IMR-90 (cell line): ENCODE results near the gene CWC27. TPM values are rescaled to one million over a fixed set of nuclear protein-coding genes. Genes with fewer than 3 reads are reported as not detected.

Source experiments
- ATAC-seq: fragments of 200-7000 bp; cut with Tn5 transposase; 2 replicates; pipeline ENCODE4 v1.9.1; 2020; ENCODE audit warnings: low read depth, mild to moderate bottlenecking, moderate library complexity
- BruUV-seq: library from RNA; stranded (reverse); fragments of 400-500 nt; replicated peaks from 2 replicates; lab custom pipeline; 2021; lab: Mats Ljungman, UMichigan
- CTCF ChIA-PET: fragments of 300-600 bp; formaldehyde crosslinking; extraction: SDS; loops from one replicate; lab custom pipeline; 2021; ENCODE audit warnings: antibody characterized with exemption; lab: Yijun Ruan, JAX
- POLR2A ChIA-PET: fragments of 300-600 bp; sonication (Branson Sonifier 250); formaldehyde crosslinking; loops from one replicate; lab custom pipeline; 2022; ENCODE audit warnings: antibody characterized with exemption; ENCODE audit not compliant: unreplicated experiment; lab: Charles Lee
- DNase-seq: peaks from one replicate; pipeline ENCODE4 v3.0.0; 2013
- H2AFZ ChIP-seq: replicated peaks from 2 replicates; pipeline ENCODE3; 2013; ENCODE audit warnings: low read length, mild to moderate bottlenecking; ENCODE audit not compliant: poor library complexity
- H2AK5ac ChIP-seq: 2 replicates; pipeline ENCODE4 v1.6.1; 2013; ENCODE audit warnings: low read depth, low read length, inconsistent platforms
- H2AK9ac ChIP-seq: replicated peaks from 2 replicates; pipeline ENCODE3; 2013; ENCODE audit warnings: mild to moderate bottlenecking, low read depth, low read length, moderate library complexity; ENCODE audit not compliant: poor library complexity
- H2BK120ac ChIP-seq: 2 replicates; pipeline ENCODE4 v1.6.1; 2013; ENCODE audit warnings: low read depth, low read length, inconsistent platforms
- H2BK15ac ChIP-seq: 3 replicates; pipeline ENCODE4 v1.6.1; 2013; ENCODE audit warnings: low read depth, low read length, inconsistent platforms
- H2BK20ac ChIP-seq: 2 replicates; pipeline ENCODE4 v1.6.1; 2013; ENCODE audit warnings: low read depth, mild to moderate bottlenecking, inconsistent platforms, low read length, moderate library complexity
- H2BK5ac ChIP-seq: 2 replicates; pipeline ENCODE4 v1.6.1; 2013; ENCODE audit warnings: mild to moderate bottlenecking, low read depth, low read length, inconsistent platforms; ENCODE audit not compliant: poor library complexity, severe bottlenecking
- H3K14ac ChIP-seq: replicated peaks from 2 replicates; pipeline ENCODE4 v1.6.1; 2013; ENCODE audit warnings: low read depth, low read length, inconsistent platforms
- H3K18ac ChIP-seq: 2 replicates; pipeline ENCODE4 v1.6.1; 2013; ENCODE audit warnings: low read depth, low read length, control low read depth
- H3K23ac ChIP-seq: 2 replicates; pipeline ENCODE4 v1.6.1; 2013; ENCODE audit warnings: low read depth, low read length, inconsistent platforms
- H3K27ac ChIP-seq: 2 replicates; pipeline ENCODE4 v1.5.1; 2013; ENCODE audit warnings: mild to moderate bottlenecking, control low read depth, low read length; ENCODE audit not compliant: insufficient read depth
- H3K27me3 ChIP-seq: 2 replicates; pipeline ENCODE4 v1.6.1; 2013; ENCODE audit warnings: low read length; ENCODE audit not compliant: control insufficient read depth, insufficient read depth
- H3K36me3 ChIP-seq: 2 replicates; pipeline ENCODE4 v1.6.1; 2013; ENCODE audit warnings: low read length, mixed read lengths; ENCODE audit not compliant: control insufficient read depth, insufficient read depth
- H3K4ac ChIP-seq: 2 replicates; pipeline ENCODE4 v1.6.1; 2013; ENCODE audit warnings: low read depth, low read length, inconsistent platforms
- H3K4me1 ChIP-seq: 2 replicates; pipeline ENCODE4 v1.6.1; 2013; ENCODE audit warnings: low read length, mixed read lengths; ENCODE audit not compliant: control insufficient read depth, insufficient read depth
- H3K4me2 ChIP-seq: 2 replicates; pipeline ENCODE4 v1.6.1; 2013; ENCODE audit warnings: low read depth, mild to moderate bottlenecking, control low read depth, low read length, moderate library complexity
- H3K4me3 ChIP-seq: 2 replicates; pipeline ENCODE4 v1.5.1; 2013; ENCODE audit warnings: low read depth, mild to moderate bottlenecking, control low read depth, low read length, moderate library complexity; ENCODE audit not compliant: insufficient read depth
- H3K56ac ChIP-seq: 2 replicates; pipeline ENCODE4 v1.6.1; 2013; ENCODE audit warnings: low read length, inconsistent platforms; ENCODE audit not compliant: insufficient read depth; ENCODE audit errors: extremely low read depth
- H3K79me1 ChIP-seq, 2 experiments: 2 replicates each; pipeline ENCODE4 v1.6.1; 2013; ENCODE audit warnings: low read length in 2 of 2, inconsistent platforms in 1 of 2, low read depth in 1 of 2
- H3K9ac ChIP-seq: 2 replicates; pipeline ENCODE4 v1.6.1; 2013; ENCODE audit warnings: low read depth, low read length, control low read depth
- H3K9me1 ChIP-seq: 2 replicates; pipeline ENCODE4 v1.6.1; 2013; ENCODE audit warnings: low read length, inconsistent platforms; ENCODE audit not compliant: insufficient read depth
- H3K9me3 ChIP-seq: 2 replicates; pipeline ENCODE4 v1.6.1; 2013; ENCODE audit warnings: low read length; ENCODE audit not compliant: control insufficient read depth, insufficient read depth
- H4K20me1 ChIP-seq: 2 replicates; pipeline ENCODE4 v1.6.1; 2013; ENCODE audit warnings: low read length, inconsistent platforms; ENCODE audit not compliant: insufficient read depth
- H4K5ac ChIP-seq: 2 replicates; pipeline ENCODE4 v1.6.1; 2013; ENCODE audit warnings: mild to moderate bottlenecking, low read depth, low read length, control low read depth
- H4K8ac ChIP-seq, 2 experiments: 2 replicates each; pipeline ENCODE4 v1.6.1; 2013; ENCODE audit warnings: low read depth in 2 of 2, low read length in 2 of 2, control low read depth in 1 of 2, inconsistent platforms in 1 of 2
- H4K91ac ChIP-seq: 2 replicates; pipeline ENCODE4 v1.6.1; 2013; ENCODE audit warnings: low read depth, low read length, inconsistent platforms; ENCODE audit not compliant: insufficient read depth
- ELK1 ChIP-seq: fragments of 150-350 bp; IDR thresholded peaks from 2 replicates; pipeline ENCODE4 v1.6.1; 2016; ENCODE audit warnings: low read depth, mild to moderate bottlenecking, low read length, moderate library complexity, borderline replicate concordance
- FOS ChIP-seq: fragments of 150-350 bp; IDR thresholded peaks from 2 replicates; pipeline ENCODE4 v1.6.1; 2016; ENCODE audit warnings: low read depth, low read length
- WGBS, 2 experiments: methylation state at CpG; one replicate each; pipeline versions ENCODE4 v1.1.5 to v1.1.7; 2013; ENCODE audit warnings: missing lambda C conversion rate in 2 of 2; ENCODE audit not compliant: insufficient read length in 1 of 2; ENCODE audit errors: extremely low coverage in 2 of 2; 5-methylcytosine and 5-hydroxymethylcytosine counted together
- dilution Hi-C: fragments of 300-500 bp; cut with HindIII; formaldehyde crosslinking; loops from one replicate; pipeline ENCODE4 v1.14.3; 2018; ENCODE audit warnings: low sequenced_read_pairs; ENCODE audit not compliant: unreplicated experiment
- in situ Hi-C: fragments of 300-500 bp; cut with MboI; formaldehyde crosslinking; loops from 3 replicates; pipeline ENCODE4 v1.14.3; 2019; ENCODE audit warnings: low sequenced_read_pairs, inconsistent platforms, mixed read lengths
- intact Hi-C: fragments of 100-400 bp; cut with micrococcal nuclease; formaldehyde crosslinking; loops from 2 replicates; pipeline ENCODE4 v1.10.0; 2022
- polyA plus RNA-seq, 3 experiments: library from polyadenylated mRNA; depleted of rRNA; stranded (reverse); fragments of >200 nt; gene quantifications; 2 replicates each; pipeline ENCODE4 v1.2.3, GENCODE V29; 2012; ENCODE audit warnings: low replicate concordance in 1 of 3
- total RNA-seq: library from RNA; depleted of rRNA; stranded (reverse); fragments of >200 nt; gene quantifications from 2 replicates; pipeline ENCODE4 v1.2.3, GENCODE V29; 2012

CWC27 gene
- total and polyA plus RNA-seq, 2 of the 4 experiments (the other 2 are of a cell fraction), result 13.3 to 17.1 TPM

- Histone ChIP-seq H3K14ac (no peak overlapping the region), H3K56ac (no peak overlapping the region), H3K9me1 (no peaks in the 10 kb centered on the region; the same call in 1 of the 2 replicates), H4K20me1 (no peaks in the 10 kb centered on the region), H3K9ac (no peak overlapping the region), H2BK20ac (no peak overlapping the region), H2AK5ac (no peak overlapping the region), H4K8ac (no peak overlapping the region), H3K9me3 (no peaks in the 10 kb centered on the region), H3K36me3 (no peaks in the 10 kb centered on the region), H3K4me3 (no peak overlapping the region), H2AK9ac (no peak overlapping the region), H2BK5ac (no peak overlapping the region), H3K79me1 (peaks cover 0 to 3% of the 10 kb centered on the region in 2 experiments; a peak in 2 of 4 replicates), H3K23ac (no peak overlapping the region), H3K18ac (no peak overlapping the region), H4K91ac (no peak overlapping the region), H2BK15ac (no peak overlapping the region), H3K27me3 (no peaks in the 10 kb centered on the region), H4K5ac (no peak overlapping the region), H3K4me2 (no peak overlapping the region), H3K27ac (no peak overlapping the region), H2BK120ac (no peak overlapping the region), H3K4ac (no peak overlapping the region), H2AFZ (no peak overlapping the region), H3K4me1 (no peaks in the 10 kb centered on the region; the same call in 1 of the 2 replicates)
- in situ Hi-C loops, result no loop called here
- CTCF ChIA-PET, result no interaction called here
- POLR2A ChIA-PET, result no interaction called here
- BruUV-seq, result no TSS peak
- DNase-seq (no peak), ATAC-seq (no peak)
- dilution Hi-C loops, result no loop called here
- WGBS, 2 experiments, result 100% methylated on average over 1 of the region's 1 CpG; no CpG with 5 or more reads in 1 of the 2 experiments
- TF ChIP-seq ELK1 (no peak), FOS (no peak)
- intact Hi-C loops, result no loop called here
Measured at GRCh38 chr5:65010841-65011240, 242.1 kb downstream of the CWC27 start.
